LNCaP clone FGC (cell line): Measurements from ENCODE around the gene DRC7.
"Not testable (repeated sequence)": the region's sequence is repeated elsewhere in the genome, so short reads cannot be mapped to it uniquely, and the experiment has no call there.

ENCODE experiments used
- DNase-seq: peaks from one replicate; pipeline ENCODE4 v3.0.0-alpha.2; 2011; ENCODE audit warnings: low read depth
- H3K4me3 ChIP-seq: 2 replicates; pipeline ENCODE4 v1.5.1; 2011; ENCODE audit warnings: mild to moderate bottlenecking, low read depth, low read length, control low read depth
- TF ChIP-seq, protein P1 (sequence below): IDR thresholded peaks from 2 replicates; pipeline ENCODE4 v1.5.1; 2012; ENCODE audit warnings: mild to moderate bottlenecking; ENCODE audit not compliant: control insufficient read depth, insufficient read depth; ENCODE audit errors: extremely low read depth

The DRC7 gene

DNA sequence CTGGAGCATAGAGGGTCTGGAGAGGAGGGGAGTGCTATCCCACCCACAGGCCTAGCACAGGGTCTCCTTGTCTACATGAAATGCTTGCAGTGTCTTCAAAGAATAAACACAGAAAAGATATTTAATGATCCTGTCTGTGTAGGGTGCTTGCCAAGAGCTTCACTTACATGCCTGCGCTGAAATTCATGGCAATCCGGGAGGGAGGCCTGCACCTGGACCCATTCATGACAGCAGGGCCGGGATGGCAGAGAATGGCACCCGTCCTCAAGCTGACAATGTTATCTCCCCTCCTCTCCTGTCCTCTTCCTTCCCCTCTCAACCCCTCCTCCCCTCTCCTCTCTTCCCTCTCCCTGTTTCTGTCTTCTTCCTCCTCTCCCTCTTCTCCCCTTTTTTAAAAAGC lies 24.4 kb upstream of the DRC7 start:
- TF ChIP-seq, protein P1, sequence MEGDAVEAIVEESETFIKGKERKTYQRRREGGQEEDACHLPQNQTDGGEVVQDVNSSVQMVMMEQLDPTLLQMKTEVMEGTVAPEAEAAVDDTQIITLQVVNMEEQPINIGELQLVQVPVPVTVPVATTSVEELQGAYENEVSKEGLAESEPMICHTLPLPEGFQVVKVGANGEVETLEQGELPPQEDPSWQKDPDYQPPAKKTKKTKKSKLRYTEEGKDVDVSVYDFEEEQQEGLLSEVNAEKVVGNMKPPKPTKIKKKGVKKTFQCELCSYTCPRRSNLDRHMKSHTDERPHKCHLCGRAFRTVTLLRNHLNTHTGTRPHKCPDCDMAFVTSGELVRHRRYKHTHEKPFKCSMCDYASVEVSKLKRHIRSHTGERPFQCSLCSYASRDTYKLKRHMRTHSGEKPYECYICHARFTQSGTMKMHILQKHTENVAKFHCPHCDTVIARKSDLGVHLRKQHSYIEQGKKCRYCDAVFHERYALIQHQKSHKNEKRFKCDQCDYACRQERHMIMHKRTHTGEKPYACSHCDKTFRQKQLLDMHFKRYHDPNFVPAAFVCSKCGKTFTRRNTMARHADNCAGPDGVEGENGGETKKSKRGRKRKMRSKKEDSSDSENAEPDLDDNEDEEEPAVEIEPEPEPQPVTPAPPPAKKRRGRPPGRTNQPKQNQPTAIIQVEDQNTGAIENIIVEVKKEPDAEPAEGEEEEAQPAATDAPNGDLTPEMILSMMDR: no peak
- H3K4me3 ChIP-seq: no peak overlapping the region
- DNase-seq: no peak

DNA sequence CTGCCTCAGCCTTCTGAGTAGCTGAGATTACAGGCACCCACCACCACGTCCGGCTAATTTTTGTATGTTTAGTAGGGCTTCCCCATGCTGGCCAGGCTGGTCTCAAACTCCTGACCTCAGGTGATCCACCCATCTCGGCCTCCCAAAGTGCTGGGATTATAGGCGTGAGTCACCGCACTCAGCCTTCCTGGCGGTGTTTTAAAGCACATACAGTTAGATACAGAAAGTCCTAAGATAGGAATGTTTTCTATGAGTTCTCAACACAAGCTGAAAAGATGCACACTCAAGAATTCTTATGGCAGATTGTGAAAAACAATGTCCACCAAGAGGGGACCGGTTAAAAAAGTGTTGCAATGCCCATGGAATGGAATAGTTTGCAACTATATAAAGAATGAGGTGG lies 23.2 kb upstream of the DRC7 start:
- not testable (repeated sequence) for H3K4me3 ChIP-seq

DNA sequence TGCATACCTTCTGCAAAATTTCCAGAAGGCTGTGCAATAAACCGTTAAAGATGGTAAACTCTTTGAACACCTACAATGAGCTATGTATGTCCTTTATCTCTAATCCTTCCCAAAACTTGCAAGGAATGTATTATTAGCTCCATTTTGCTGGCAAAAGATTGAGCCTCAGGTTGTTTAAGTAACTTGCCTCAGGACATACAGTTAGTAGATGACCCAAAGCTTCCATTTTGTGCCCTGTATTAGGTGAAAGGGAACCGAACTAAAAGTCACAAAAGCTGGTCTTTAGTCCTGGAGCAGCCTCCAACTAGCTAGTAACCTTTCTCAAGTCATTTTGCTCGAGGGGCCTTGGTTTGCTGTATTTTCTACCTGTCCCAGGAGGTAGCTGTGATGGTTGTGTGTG lies 22.2 kb upstream of the DRC7 start:
- TF ChIP-seq, protein P1: no peak
- H3K4me3 ChIP-seq: no peak overlapping the region
- no peak for DNase-seq

More for the DNA sequence above, 23.2 kb upstream of the DRC7 start:
- DNase-seq: not testable (repeated sequence)

- no peak for DNase-seq
- TF ChIP-seq, protein P1: no peak
- H3K4me3 ChIP-seq: no peak overlapping the region
Observed at GRCh38 chr16:57672824-57673223, 21.8 kb upstream of the DRC7 start.

DNA sequence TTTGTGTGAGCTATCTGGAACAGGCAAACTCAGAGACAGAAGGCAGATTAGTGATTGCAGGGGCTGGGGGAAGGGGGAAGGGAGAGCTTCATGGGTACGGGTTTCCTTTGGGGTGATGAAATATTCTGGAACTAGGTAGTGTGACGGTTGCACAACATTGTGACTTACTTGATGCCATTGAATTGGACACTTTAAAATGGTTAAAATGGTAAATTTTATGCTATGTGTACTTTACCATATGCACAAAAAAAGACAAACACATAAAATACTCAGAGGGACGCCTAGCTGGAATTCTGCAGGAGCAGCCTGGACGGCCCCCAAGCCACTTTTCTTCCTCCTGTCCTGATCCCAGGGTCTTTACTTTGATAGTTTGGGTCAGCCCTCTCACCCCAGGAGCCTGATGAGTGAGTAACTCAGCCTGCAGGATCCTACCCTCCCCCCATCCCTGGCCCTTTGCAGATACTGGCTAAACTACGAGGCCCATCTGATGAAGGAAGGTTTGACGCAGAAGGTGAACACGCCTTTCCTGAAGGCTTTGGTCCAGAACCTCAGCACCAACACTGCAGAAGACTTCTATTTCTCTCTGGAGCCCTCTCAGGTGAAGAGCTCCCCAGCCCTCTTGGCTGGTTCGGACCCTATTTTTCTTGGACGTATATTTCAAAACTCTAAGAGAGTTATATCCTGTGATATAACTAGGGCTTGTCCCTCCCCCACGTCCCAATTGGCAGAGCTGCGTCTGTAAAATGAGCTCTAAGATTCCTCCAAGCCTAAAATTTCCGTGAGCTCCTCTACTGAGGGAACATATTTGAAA lies 18.7 kb upstream of the DRC7 start:
- H3K4me3 ChIP-seq: no peak overlapping the region
- DNase-seq: no peak
- TF ChIP-seq, protein P1: no peak

DNA sequence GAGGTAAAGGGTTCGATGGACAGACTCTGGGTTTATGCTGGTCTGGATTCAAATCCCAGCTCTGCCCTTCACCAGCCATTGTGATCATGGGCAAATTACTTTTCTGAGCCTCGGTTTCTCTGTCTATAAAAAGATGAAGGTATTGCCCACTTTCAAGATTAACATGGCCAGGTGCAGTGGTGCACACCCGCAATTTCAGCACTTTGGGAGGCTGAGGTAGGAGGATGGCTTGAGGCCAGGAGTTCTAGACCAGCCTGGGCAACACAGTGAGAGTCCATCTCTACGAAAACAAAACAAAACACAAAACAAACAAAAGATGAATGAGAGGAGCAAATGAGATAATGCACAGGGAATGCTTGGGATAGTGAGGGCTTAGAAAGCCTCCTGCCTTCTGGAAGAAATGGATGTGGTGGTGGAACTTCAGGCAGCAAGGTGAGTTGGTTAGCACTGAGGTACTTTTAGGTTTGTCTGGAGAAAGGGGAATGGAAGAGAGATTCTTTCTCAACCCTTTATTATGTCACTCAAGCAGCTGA lies 18.0 kb upstream of the DRC7 start:
- no peak overlapping the region for H3K4me3 ChIP-seq
- TF ChIP-seq, protein P1: no peak
- DNase-seq: no peak

- peak; percentile 45 for DNase-seq
- H3K4me3 ChIP-seq: no peak overlapping the region
- TF ChIP-seq, protein P1: no peak
Observed at GRCh38 chr16:57677622-57678369, 16.8 kb upstream of the DRC7 start.
